HK-2 (cell line): ENCODE measurements around the gene FHIT.
"Not testable (repeated sequence)": the region's sequence is repeated elsewhere in the genome, so short reads cannot be mapped to it uniquely, and the experiment has no call there.

Source experiments
- DNase-seq: peaks from one replicate; pipeline ENCODE4 v3.0.0-alpha.2; 2018; ENCODE audit not compliant: unreplicated experiment

FHIT gene

DNA sequence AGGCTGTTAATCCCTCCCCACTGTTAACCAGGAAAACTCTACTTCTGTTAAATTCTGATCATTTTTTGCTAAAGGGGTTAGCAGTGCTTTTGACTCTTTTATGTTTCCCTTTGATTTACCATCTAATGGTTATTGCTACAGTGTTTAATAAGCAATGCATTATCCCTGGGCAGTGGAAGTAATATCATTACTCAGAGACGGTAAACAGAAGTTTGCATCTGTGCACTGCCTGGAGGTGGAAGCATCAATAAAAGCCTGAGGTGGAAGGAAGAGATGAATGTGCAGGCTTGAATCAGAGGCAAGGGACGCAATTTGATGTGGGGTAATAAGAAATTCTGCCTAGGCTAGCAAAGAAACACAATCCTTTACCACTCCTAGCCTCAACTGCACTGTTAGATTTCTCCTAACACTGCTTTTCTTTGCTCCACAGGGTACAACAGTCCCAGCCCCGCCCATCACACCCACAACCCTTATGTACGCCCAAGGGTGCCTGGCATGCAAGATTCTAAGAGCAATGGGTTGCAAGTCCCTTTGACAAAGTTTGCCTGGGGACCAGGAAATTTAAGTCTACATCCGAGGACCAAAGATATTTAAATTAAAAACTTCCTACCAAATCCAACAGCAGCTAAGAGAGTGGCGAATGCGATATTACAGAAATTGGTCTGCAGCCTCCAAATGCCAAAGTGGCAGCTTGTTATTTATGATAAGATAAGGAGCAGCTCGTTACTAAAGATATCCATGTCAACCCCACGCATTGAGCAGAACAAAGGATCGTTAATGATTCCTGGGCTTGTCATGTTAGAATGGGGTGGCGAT lies 261.4 kb downstream of the FHIT start:
- DNase-seq: no peak

DNA sequence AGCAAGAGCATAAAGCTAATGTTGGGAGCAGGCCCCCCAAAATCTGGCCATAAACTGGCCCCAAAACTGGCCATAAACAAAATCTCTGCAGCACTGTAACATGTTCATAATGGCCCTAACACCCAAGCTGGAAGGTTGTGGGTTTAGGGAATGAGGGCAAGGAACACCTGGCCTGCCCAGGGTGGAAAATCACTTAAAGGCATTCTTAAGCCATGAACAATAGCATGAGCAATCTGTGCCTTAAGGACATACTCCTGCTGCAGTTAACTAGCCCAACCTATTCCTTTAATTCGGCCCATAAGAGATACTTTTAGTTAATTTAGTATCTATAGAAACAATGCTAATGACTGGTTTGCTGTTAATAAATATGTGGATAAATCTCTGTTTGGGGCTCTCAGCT lies 264.1 kb downstream of the FHIT start:
- not testable (repeated sequence) for DNase-seq

GRCh38 chr3:60986552-60986951 lies 264.7 kb downstream of the FHIT start:
- DNase-seq: no peak

GRCh38 chr3:60983906-60984305 lies 267.3 kb downstream of the FHIT start:
- no peak for DNase-seq

DNA sequence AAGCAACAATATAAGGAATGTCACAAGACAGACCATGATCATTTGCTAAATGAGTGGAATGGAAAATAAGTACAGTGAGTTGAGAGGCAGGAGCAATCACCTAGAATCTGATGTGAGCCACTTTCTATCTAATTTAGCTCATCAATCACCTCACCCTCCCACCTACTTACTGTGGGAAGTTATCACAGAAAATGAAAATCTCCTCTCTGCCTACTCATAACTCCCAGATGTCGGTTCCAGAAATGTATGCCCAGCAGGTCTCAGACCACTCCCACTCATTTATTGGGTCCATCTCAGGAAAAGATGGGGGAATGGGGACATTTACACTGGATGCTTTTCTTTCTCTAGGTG lies 270.9 kb downstream of the FHIT start:
- DNase-seq: no peak

GRCh38 chr3:60979461-60980341 lies 271.6 kb downstream of the FHIT start:
- no peak for DNase-seq

- DNase-seq: no peak
These were observed 277.9 kb downstream of the FHIT start for GRCh38 chr3:60973321-60973720.

- DNase-seq: no peak
These were observed 278.7 kb downstream of the FHIT start for GRCh38 chr3:60972599-60972998.

GRCh38 chr3:60970850-60971249 lies 280.4 kb downstream of the FHIT start:
- DNase-seq: no peak

- no peak for DNase-seq
These were observed 284.1 kb downstream of the FHIT start for GRCh38 chr3:60967141-60967540.

DNA sequence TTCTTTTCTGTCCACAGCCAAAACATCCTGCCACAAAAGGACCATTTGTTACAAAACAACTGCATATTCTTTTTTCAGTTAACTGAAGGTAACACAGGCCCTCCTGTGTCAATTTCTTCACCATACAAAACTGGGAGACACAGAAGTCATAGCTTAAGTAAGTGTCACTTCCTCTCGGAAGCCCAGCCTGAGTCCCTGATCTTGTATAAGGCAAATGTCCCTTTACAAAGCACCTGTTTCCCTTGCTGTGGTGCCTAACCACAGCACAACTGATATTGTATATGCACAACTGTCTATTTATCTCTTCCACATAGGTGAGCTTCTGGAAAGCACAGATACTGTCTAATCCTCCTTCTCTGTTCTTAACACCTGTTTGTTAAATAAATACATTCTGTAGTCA lies 293.7 kb downstream of the FHIT start:
- no peak for DNase-seq

DNA sequence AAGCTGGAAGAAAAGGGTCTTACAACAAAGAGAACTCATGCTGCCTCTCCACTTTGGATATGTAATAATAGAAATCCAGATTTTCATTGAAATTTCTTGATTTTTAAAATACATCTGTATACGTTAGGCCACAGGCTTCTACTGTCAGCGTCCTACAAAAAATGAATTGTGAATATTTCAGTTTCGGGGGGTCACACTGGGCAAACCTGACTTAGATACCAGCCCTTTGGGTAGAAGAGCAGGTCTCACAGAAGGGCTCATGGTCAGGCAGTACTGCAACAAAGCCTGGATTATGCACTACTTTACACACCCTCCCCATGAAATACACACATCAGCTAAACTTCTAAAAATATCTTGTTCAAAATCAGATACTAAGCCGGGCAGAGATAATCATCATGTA lies 294.5 kb downstream of the FHIT start:
- no peak for DNase-seq

DNA sequence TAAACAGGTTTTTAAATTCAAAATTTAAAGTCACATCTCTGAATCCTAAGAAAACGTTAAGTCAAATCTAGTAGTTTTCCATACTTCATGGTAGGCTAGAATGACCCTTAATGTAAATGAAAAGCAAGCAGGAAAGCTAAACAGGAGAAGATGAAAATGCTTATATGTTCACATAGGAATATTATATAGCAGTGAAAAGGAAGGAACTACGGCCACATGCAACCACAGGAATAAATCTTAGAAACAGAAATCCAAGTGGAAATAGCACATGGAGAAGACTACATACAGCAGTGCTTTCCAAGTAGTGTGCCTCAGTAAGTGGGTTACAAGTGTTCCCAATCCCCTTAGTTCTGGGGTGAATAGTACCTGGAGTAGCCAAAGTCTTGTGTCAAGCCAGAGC lies 296.2 kb downstream of the FHIT start:
- no peak for DNase-seq

GRCh38 chr3:60954048-60954447 lies 297.2 kb downstream of the FHIT start:
- no peak for DNase-seq

DNA sequence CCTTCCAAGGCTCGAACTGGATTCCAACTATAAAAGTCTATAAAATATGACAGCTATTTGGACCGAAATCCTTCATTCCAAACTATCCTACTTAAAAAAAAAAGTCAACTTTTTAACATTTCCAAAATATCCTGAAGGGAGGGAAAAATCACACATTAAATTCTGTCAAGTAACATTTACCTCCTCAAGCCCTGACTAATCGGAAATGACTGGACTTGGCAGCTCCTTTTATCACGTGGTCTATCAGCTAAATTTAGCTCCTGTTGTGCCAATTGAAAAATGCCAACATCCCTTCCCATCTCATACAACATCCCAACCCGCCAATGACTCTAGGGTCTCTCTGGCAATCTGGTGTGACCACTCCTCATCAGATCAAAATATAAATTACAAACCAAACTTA lies 297.9 kb downstream of the FHIT start:
- no peak for DNase-seq

- DNase-seq: no peak
These were observed 299.2 kb downstream of the FHIT start for GRCh38 chr3:60952055-60952454.

DNA sequence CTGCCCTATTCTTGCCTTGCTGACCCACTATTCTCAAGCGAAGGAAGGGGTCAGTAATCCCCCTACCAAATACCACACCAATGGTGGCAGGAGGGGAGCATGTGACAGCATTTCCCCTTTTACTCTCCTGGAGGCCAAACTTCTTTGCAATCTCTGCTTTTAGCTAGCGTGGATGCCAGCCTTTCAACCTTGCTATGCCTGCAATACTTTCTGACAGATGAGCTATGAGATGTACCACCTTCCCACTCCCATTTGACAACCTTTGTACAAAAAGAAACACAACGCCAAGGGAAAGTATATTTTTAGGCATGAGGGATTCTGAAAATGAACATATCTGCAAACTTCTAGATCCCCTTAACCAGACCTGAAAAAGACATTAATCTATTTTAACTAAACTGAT lies 302.1 kb downstream of the FHIT start:
- DNase-seq: no peak

DNA sequence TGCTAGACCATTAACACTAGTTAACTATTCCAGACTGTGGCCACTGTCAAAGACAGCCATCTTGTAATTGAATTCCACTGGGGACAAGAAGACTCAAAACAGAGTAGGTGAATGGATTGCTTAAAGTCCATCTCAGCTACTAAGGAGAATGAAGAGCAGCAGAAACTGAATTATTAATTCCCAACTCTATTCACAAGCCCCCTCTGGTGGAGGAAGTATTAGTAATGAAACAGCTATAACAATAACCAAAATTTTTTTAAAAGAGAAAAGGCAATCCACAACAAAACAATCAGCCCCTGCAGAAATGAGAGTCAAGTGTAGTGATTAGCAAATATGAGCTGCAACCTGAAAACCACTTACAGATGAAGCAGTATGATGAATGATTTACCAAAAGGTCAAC lies 302.8 kb downstream of the FHIT start:
- DNase-seq: no peak

DNA sequence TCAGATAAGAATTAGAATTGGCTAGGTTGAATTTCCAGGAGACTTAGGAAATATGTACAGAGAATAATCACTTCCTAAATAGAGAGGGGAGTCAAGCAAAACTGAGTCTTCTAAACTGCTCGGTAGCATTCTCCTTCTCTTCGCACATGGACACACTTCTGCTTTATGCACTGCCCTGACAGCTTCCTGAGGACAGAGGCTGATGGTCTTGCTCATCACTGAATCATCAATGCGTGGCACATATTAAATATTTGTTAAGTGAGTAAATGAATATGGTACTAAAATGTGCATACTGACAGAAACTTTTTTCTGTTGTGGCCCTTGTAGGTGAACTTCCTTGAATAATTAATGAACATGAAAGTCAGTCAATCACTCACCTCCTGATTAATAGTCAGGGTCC lies 315.5 kb downstream of the FHIT start:
- peak; percentile 23 for DNase-seq

DNA sequence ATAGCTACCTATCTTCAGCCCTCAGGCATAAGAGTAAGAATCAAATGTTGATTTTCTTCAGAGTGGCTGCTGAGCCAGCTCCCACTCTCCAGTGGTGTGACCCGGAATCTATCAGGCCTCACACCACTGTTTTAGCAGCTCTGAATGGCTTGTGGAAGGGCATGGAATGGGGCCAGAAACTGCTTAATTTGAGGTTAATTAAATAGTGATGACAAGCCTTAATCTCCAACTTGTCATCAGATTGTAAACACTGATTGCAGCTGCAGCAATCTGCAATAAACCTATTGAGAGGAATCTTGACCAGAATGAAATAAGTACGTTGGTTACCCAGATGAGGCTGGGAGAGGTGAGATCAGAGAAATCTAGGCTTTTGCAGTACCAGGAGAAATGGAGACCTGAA lies 317.4 kb downstream of the FHIT start:
- no peak for DNase-seq

- DNase-seq: no peak
These were observed 318.6 kb downstream of the FHIT start for GRCh38 chr3:60932643-60933042.

GRCh38 chr3:60932170-60932569 lies 319.1 kb downstream of the FHIT start:
- no peak for DNase-seq

DNA sequence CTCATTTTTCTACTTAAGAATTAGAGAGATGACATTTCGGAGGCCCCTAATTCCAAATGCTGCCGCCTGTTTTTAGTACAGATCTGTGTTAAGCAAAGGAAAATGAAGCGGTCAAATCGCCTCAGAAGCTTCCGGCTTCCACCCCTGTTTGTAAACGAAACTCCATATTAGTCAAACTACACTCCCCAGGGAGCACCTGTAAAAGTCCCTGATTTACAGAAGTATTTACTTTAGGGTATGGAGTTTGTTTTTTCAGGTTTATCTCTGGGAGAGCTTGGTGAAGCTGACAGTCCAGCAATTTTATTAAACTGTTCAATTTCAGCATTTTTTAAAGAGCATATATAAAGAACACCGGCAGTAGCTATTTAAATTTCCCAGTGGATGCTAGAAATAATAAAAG lies 319.8 kb downstream of the FHIT start:
- no peak for DNase-seq
